K562 (cell line): ENCODE results near the gene LAMA4. TPM values are rescaled to one million over a fixed set of nuclear protein-coding genes. Genes with fewer than 3 reads are reported as not detected.

ENCODE experiments used
- ATAC-seq: fragments of 200-7000 bp; cut with Tn5 transposase; 3 replicates; pipeline ENCODE4 v1.9.1; 2020; ENCODE audit warnings: moderate library complexity
- BruUV-seq: library from RNA; stranded (reverse); fragments of 400-500 nt; replicated peaks from 2 replicates; lab custom pipeline; 2021; lab: Mats Ljungman, UMichigan
- CTCF ChIA-PET: fragments of 300-600 bp; formaldehyde crosslinking; extraction: SDS; loops from one replicate; lab custom pipeline; 2021; ENCODE audit warnings: low intra/inter-chr PET ratio; lab: Yijun Ruan, JAX
- POLR2A ChIA-PET: fragments of 300-600, 350-650 bp; sonication (Branson Sonifier 250); formaldehyde crosslinking; extraction: SDS; loops from one replicate; lab custom pipeline; 2021; ENCODE audit warnings: antibody characterized with exemption, inconsistent platforms; lab: Yijun Ruan, JAX
- DNase-seq, 4 experiments: peaks; one replicate each; pipeline versions ENCODE4 v3.0.0 to v3.0.0-alpha.2; 2011 to 2018; ENCODE audit warnings: low spot score in 3 of 4, mixed read lengths in 3 of 4; ENCODE audit errors: extremely low read depth in 1 of 4
- FAIRE-seq: peaks from 2 replicates; lab custom pipeline; 2011; peaks lifted over from hg19 to GRCh38; lab: Jason Lieb, UNC
- H2AFZ ChIP-seq: 2 replicates; pipeline ENCODE4 v1.6.0; 2011; ENCODE audit warnings: low read depth, low read length, control low read depth, inconsistent platforms
- H3K27ac ChIP-seq: fragments of 200-600 bp; 3 replicates; pipeline ENCODE4 v1.8.0; 2011; ENCODE audit warnings: low read depth, mild to moderate bottlenecking, control low read depth, inconsistent platforms, low read length, moderate library complexity, mixed read lengths; ENCODE audit errors: extremely low read depth
- H3K27me3 ChIP-seq, 2 experiments: fragments of 300-600 bp in 1 of 2; 2 replicates in 1 of 2; 3 replicates in 1 of 2; pipeline versions ENCODE4 v1.6.0 to v1.8.0; 2011; ENCODE audit warnings: inconsistent platforms in 2 of 2, low read length in 2 of 2, mild to moderate bottlenecking in 1 of 2, mixed read lengths in 1 of 2, moderate library complexity in 1 of 2; ENCODE audit not compliant: control insufficient read depth in 2 of 2, insufficient read depth in 2 of 2
- H3K36me3 ChIP-seq: fragments of 300-600 bp; 3 replicates; pipeline ENCODE4 v1.8.0; 2011; ENCODE audit warnings: mild to moderate bottlenecking, low read length, inconsistent platforms; ENCODE audit not compliant: control insufficient read depth, insufficient read depth
- H3K4me1 ChIP-seq, 2 experiments: fragments of 200-600 bp in 1 of 2; replicated peaks in 1 of 2; 2 replicates in 1 of 2; 3 replicates in 1 of 2; pipeline versions ENCODE4 v1.5.1 to v1.8.0; 2011; ENCODE audit warnings: inconsistent platforms in 2 of 2, low read length in 2 of 2, mild to moderate bottlenecking in 1 of 2, mixed read lengths in 1 of 2, moderate library complexity in 1 of 2; ENCODE audit not compliant: control insufficient read depth in 2 of 2, insufficient read depth in 2 of 2
- H3K4me2 ChIP-seq: 2 replicates; pipeline ENCODE4 v1.6.1; 2011; ENCODE audit warnings: low read length, control low read depth, inconsistent platforms, mixed read lengths; ENCODE audit not compliant: insufficient read depth
- H3K4me3 ChIP-seq: fragments of 200-600 bp; sonication (generic), shearing (Covaris generic); 2 replicates; pipeline ENCODE4 v1.5.1; 2016; ENCODE audit warnings: control low read depth, inconsistent platforms
- H3K79me2 ChIP-seq: fragments of 200-600 bp; 3 replicates; pipeline ENCODE4 v1.8.0; 2011; ENCODE audit warnings: low read length, inconsistent platforms; ENCODE audit not compliant: control insufficient read depth, insufficient read depth
- H3K9ac ChIP-seq, 2 experiments: 2 replicates each; pipeline versions ENCODE4 v1.6.0 to v1.6.1; 2011; ENCODE audit warnings: low read depth in 2 of 2, low read length in 2 of 2, control low read depth in 1 of 2, inconsistent platforms in 1 of 2, mild to moderate bottlenecking in 1 of 2, mixed read lengths in 1 of 2; ENCODE audit not compliant: insufficient read depth in 1 of 2
- H3K9me1 ChIP-seq: one replicate; pipeline ENCODE4 v1.6.0; 2011; ENCODE audit warnings: inconsistent platforms, mild to moderate bottlenecking, low read length, moderate library complexity; ENCODE audit not compliant: control insufficient read depth, insufficient read depth
- H3K9me3 ChIP-seq: replicated peaks from 2 replicates; pipeline ENCODE4 v1.5.1; 2011; ENCODE audit warnings: low read depth, low read length, inconsistent platforms; ENCODE audit not compliant: control insufficient read depth, insufficient read depth
- H4K20me1 ChIP-seq: replicated peaks from 2 replicates; pipeline ENCODE4 v1.6.1; 2011; ENCODE audit warnings: low read length, inconsistent platforms, mixed read lengths; ENCODE audit not compliant: control insufficient read depth, insufficient read depth
- BRD4 ChIP-seq: fragments of 200-600 bp; sonication (generic); IDR thresholded peaks from 2 replicates; pipeline ENCODE4 v1.6.1; 2017; ENCODE audit warnings: inconsistent platforms
- CHCHD3 ChIP-seq: fragments of 250-450 bp; sonication (Bioruptor Pico); IDR thresholded peaks from 2 replicates; pipeline ENCODE4 v2.1.2; 2022; ENCODE audit warnings: mild to moderate bottlenecking
- DACH1 ChIP-seq: fragments of 450-650 bp; IDR thresholded peaks from 2 replicates; pipeline ENCODE4 v1.6.1; 2018; ENCODE audit not compliant: partially characterized antibody
- ETV1 ChIP-seq: fragments of 450-650 bp; conservative IDR thresholded peaks from 2 replicates; pipeline ENCODE4 v1.6.1; 2016; ENCODE audit warnings: missing genetic modification characterization, control low read depth, low read depth, missing compliant biosample characterization
- FOXJ3 ChIP-seq: sonication (generic); formaldehyde crosslinking; IDR thresholded peaks from 2 replicates; pipeline ENCODE4 v1.4.0; 2020; ENCODE audit warnings: mild to moderate bottlenecking, missing genetic modification reagents
- GABPB1 ChIP-seq: sonication (generic); formaldehyde crosslinking; IDR thresholded peaks from 2 replicates; pipeline ENCODE4 v1.8.0; 2022; ENCODE audit warnings: mild to moderate bottlenecking, missing genetic modification reagents
- HDAC1 ChIP-seq, 2 experiments: fragments of 450-650 bp; IDR thresholded peaks; 2 replicates each; pipeline ENCODE4 v1.6.1; 2016 to 2017; ENCODE audit warnings: inconsistent platforms in 1 of 2, mild to moderate bottlenecking in 1 of 2, moderate library complexity in 1 of 2
- JUNB ChIP-seq: fragments of 450-650 bp; formaldehyde crosslinking; conservative IDR thresholded peaks from 2 replicates; pipeline ENCODE4 v1.4.0; 2020; ENCODE audit warnings: mild to moderate bottlenecking
- OTX1 ChIP-seq: fragments of 450-650 bp; formaldehyde crosslinking; IDR thresholded peaks from 2 replicates; pipeline ENCODE4 v1.4.0; 2022; ENCODE audit warnings: mild to moderate bottlenecking
- POLR2G ChIP-seq: fragments of 200-400 bp; formaldehyde crosslinking; IDR thresholded peaks from 2 replicates; pipeline ENCODE4 v1.6.1; 2017; ENCODE audit warnings: low read depth, mild to moderate bottlenecking, antibody characterized with exemption, low read length, moderate library complexity
- PTRF ChIP-seq: fragments of 450-650 bp; IDR thresholded peaks from 2 replicates; pipeline ENCODE4 v1.6.1; 2016; ENCODE audit warnings: mild to moderate bottlenecking, missing genetic modification characterization, missing compliant biosample characterization
- PURB ChIP-seq: sonication (generic); formaldehyde crosslinking; IDR thresholded peaks from 2 replicates; pipeline ENCODE4 v1.9.0; 2021; ENCODE audit warnings: low read depth, mild to moderate bottlenecking, missing genetic modification reagents
- U2AF2 ChIP-seq: fragments of 200-400 bp; formaldehyde crosslinking; optimal IDR thresholded peaks from 2 replicates; pipeline ENCODE3; 2017; ENCODE audit warnings: low read depth, mild to moderate bottlenecking, low read length
- ZBTB9 ChIP-seq: fragments of 450-650 bp; formaldehyde crosslinking; IDR thresholded peaks from 2 replicates; pipeline ENCODE4 v1.4.0; 2020; ENCODE audit warnings: mild to moderate bottlenecking, moderate library complexity
- ZNF12 ChIP-seq: sonication (generic); formaldehyde crosslinking; IDR thresholded peaks from 2 replicates; pipeline ENCODE4 v1.4.0; 2020; ENCODE audit warnings: mild to moderate bottlenecking, missing genetic modification reagents
- ZNF217 ChIP-seq: sonication (generic); formaldehyde crosslinking; IDR thresholded peaks from 2 replicates; pipeline ENCODE4 v1.8.0; 2022; ENCODE audit warnings: mild to moderate bottlenecking, missing genetic modification reagents
- ZNF282 ChIP-seq: sonication (generic); formaldehyde crosslinking; IDR thresholded peaks from 2 replicates; pipeline ENCODE4 v1.8.1; 2023; ENCODE audit warnings: missing genetic modification reagents
- WGBS: fragments of 100-300 bp; shearing (Covaris generic); methylation state at CpG from one replicate; pipeline ENCODE4 v1.1.6; 2016; ENCODE audit warnings: low coverage, mixed read lengths; ENCODE audit not compliant: insufficient coverage; ENCODE audit errors: missing lambda C conversion rate; 5-methylcytosine and 5-hydroxymethylcytosine counted together
- in situ Hi-C: fragments of 300-500 bp; cut with MboI; formaldehyde crosslinking; loops from 4 replicates; pipeline ENCODE4 v1.15.0; 2018; ENCODE audit warnings: inconsistent platforms, mixed read lengths
- intact Hi-C: fragments of 100-400 bp; cut with micrococcal nuclease; formaldehyde crosslinking; loops from 2 replicates; pipeline ENCODE4 v1.14.2; 2022
- polyA plus RNA-seq, 8 experiments: library from polyadenylated mRNA; depleted of rRNA in 4 of 8; stranded (reverse) in 5 of 8; unstranded in 3 of 8; fragments of >200 nt; fragmentation: Nextera tagmentation in 2 of 8; fragmentation: Illumina TruSeq in 1 of 8; extraction: Ambion mirVana in 2 of 8; extraction: Trizol in 1 of 8; gene quantifications; 2 replicates each; pipeline versions ENCODE4 v1.2.1 to v1.2.3, GENCODE V29; 2011 to 2014; ENCODE audit warnings: inconsistent platforms in 1 of 8, missing spikeins in 1 of 8
- total RNA-seq, 7 experiments: library from RNA; depleted of rRNA in 6 of 7; stranded (reverse); fragments of >200 nt in 6 of 7; fragmentation: Illumina TruSeq in 2 of 7; extraction: Trizol in 2 of 7; gene quantifications; 2 replicates each; pipeline versions ENCODE4 v1.2.1 to v1.2.3, GENCODE V29; 2011 to 2021; ENCODE audit warnings: low replicate concordance in 1 of 7

LAMA4 gene
- total and polyA plus RNA-seq, 9 of the 15 experiments (the other 6 are each of a cell fraction or from before 2014, with no cell fraction given): 0.05 to 2.9 (median 0.51) TPM

- FAIRE-seq: no peak
- H3K9me1 ChIP-seq: no peaks in the 10 kb centered on the region
- no peak overlapping the region for H3K27ac ChIP-seq
- H3K4me3 ChIP-seq: no peak overlapping the region
- no TSS peak for BruUV-seq
- no peak overlapping the region for H2AFZ ChIP-seq
- POLR2A ChIA-PET: no interaction called here
- peaks cover 9 to 22% of the 10 kb centered on the region in 2 experiments; a peak in 3 of 5 replicates for H3K27me3 ChIP-seq
- CTCF ChIA-PET: no interaction called here
- H4K20me1 ChIP-seq: no peaks in the 10 kb centered on the region
- DNase-seq: no peak
- WGBS: 4% methylated on average over 3 of the region's 3 CpGs
- H3K79me2 ChIP-seq: no peaks in the 10 kb centered on the region
- ATAC-seq: no peak
- H3K9me3 ChIP-seq: no peaks in the 10 kb centered on the region
- no peak overlapping the region for H3K9ac ChIP-seq
- H3K4me1 ChIP-seq: peaks cover 0 to 5% of the 10 kb centered on the region in 2 experiments; a peak in 1 of 5 replicates
- no peaks in the 10 kb centered on the region for H3K36me3 ChIP-seq
- H3K4me2 ChIP-seq: no peak overlapping the region
- in situ Hi-C loops (no loop called here), intact Hi-C loops (no loop called here)
- TF ChIP-seq ZNF282 (CRISPR knock-in tag) (no peak), FOXJ3 (CRISPR knock-in tag) (no peak), OTX1 (CRISPR knock-in tag) (no peak), BRD4 (no peak), PTRF (tag) (no peak), CHCHD3 (CRISPR knock-in tag) (no peak), U2AF2 (no peak), POLR2G (no peak)
These were observed 554 bp upstream of the LAMA4 start for GRCh38 chr6:112254921-112255320.

GRCh38 chr6:112253498-112253840 lies 898 bp downstream of the LAMA4 start:
- Histone ChIP-seq H3K4me2 (no peak overlapping the region), H3K4me3 (no peak overlapping the region)
- TF ChIP-seq ZBTB9 (CRISPR knock-in tag) (no peak), DACH1 (no peak), ETV1 (tag) (no peak), HDAC1 (IDR thresholded peaks at IDR 0.05) (no peak), ZNF217 (CRISPR knock-in tag) (no peak), ZNF12 (CRISPR knock-in tag) (no peak), PURB (no peak), GABPB1 (CRISPR knock-in tag) (no peak), JUNB (CRISPR knock-in tag) (no peak)

More at GRCh38 chr6:112253498-112253840, 898 bp downstream of the LAMA4 start:
- H3K79me2 ChIP-seq: no peaks in the 10 kb centered on the region
- peaks cover 0 to 5% of the 10 kb centered on the region in 2 experiments; a peak in 1 of 5 replicates for H3K4me1 ChIP-seq
- FAIRE-seq (no peak), ATAC-seq (no peak), DNase-seq (no peak)
- WGBS: 2% methylated on average over 8 of the region's 8 CpGs
- H4K20me1 ChIP-seq: no peaks in the 10 kb centered on the region
- peaks cover 9 to 14% of the 10 kb centered on the region in 2 experiments; a peak in 3 of 5 replicates for H3K27me3 ChIP-seq
- H3K36me3 ChIP-seq: no peaks in the 10 kb centered on the region
- no peaks in the 10 kb centered on the region for H3K9me3 ChIP-seq
- no peaks in the 10 kb centered on the region for H3K9me1 ChIP-seq
- CTCF ChIA-PET: no interaction called here
- BruUV-seq: no TSS peak
- H3K27ac ChIP-seq: no peak overlapping the region
- intact Hi-C loops (no loop called here), in situ Hi-C loops (no loop called here)
- no peak overlapping the region for H3K9ac ChIP-seq
- POLR2A ChIA-PET: no interaction called here
- H2AFZ ChIP-seq: no peak overlapping the region
